GM12873 (cell line): ENCODE results near the gene LHFPL6.
A peak's percentile ranks its signal among the peaks of the same experiment; 100 is the strongest.

ENCODE experiments used
- TF ChIP-seq, protein P1 (sequence below): IDR thresholded peaks from 2 replicates; pipeline ENCODE4 v1.5.1; 2012; ENCODE audit warnings: low read depth, mild to moderate bottlenecking, moderate library complexity, low read length, control low read depth; ENCODE audit not compliant: insufficient read depth; ENCODE audit errors: missing control alignments

LHFPL6 gene

DNA sequence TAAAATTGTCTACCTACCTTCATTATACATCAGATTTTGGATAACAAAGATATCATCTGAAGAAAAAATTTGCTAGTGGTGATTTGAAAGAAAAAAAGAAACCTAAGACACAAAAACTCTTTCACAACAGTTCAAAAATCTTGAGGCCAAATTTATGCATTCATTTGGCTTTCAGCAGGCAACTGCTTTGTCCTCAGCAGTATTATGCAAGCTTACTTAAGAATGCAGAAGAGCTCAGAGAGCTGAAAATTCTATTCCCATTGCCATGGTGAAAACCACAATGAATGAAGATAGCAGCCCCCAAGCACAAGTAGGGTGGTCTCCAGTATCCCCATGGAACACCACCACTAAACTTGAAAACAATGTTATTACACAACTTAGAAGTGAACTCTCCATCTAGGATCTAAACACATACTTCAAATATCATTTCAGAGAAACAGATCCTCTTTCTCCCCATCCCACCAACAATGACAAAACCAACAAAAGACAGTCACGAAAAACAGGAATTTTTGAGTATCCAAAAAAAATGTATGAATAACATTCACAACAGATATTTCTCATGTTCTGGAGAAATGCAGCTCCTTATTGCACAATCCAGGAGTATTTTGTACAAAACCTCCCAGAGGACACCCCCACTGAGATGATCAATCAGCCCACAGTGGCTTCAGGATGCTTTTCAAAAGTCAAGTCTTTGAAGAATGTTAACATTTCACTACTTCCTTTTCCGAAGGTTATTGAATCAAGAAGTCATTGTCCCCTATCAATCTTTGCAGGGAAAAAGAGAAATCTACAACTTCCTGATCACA, 192.7 kb downstream of the LHFPL6 start:
- TF ChIP-seq, protein P1, sequence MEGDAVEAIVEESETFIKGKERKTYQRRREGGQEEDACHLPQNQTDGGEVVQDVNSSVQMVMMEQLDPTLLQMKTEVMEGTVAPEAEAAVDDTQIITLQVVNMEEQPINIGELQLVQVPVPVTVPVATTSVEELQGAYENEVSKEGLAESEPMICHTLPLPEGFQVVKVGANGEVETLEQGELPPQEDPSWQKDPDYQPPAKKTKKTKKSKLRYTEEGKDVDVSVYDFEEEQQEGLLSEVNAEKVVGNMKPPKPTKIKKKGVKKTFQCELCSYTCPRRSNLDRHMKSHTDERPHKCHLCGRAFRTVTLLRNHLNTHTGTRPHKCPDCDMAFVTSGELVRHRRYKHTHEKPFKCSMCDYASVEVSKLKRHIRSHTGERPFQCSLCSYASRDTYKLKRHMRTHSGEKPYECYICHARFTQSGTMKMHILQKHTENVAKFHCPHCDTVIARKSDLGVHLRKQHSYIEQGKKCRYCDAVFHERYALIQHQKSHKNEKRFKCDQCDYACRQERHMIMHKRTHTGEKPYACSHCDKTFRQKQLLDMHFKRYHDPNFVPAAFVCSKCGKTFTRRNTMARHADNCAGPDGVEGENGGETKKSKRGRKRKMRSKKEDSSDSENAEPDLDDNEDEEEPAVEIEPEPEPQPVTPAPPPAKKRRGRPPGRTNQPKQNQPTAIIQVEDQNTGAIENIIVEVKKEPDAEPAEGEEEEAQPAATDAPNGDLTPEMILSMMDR = no peak

GRCh38 chr13:39408512-39408911, 194.5 kb downstream of the LHFPL6 start:
- TF ChIP-seq, protein P1 = no peak

DNA sequence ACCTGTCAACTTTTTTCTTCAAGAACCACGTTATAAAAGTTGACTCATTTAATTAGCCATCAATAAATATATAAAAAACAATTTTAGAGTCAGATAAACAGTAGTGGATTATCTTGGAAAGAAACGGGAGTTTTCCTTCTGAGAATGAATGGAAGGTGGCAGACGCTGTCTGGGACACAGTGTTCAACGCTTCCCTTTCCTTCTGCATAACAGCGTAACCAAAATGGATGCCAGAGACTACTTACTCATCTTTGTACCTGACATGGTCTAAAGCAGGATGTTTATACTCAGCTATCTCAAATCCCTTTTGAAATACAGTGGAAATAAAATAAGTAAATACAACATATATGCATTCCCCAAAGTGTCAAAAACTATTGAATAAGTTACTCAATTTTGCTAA, 195.2 kb downstream of the LHFPL6 start:
- TF ChIP-seq, protein P1 = no peak

- TF ChIP-seq, protein P1 = no peak
These were observed 195.9 kb downstream of the LHFPL6 start for GRCh38 chr13:39407138-39407537.

- TF ChIP-seq, protein P1 = peak; percentile 31
These were observed 196.3 kb downstream of the LHFPL6 start for GRCh38 chr13:39406688-39407087.

DNA sequence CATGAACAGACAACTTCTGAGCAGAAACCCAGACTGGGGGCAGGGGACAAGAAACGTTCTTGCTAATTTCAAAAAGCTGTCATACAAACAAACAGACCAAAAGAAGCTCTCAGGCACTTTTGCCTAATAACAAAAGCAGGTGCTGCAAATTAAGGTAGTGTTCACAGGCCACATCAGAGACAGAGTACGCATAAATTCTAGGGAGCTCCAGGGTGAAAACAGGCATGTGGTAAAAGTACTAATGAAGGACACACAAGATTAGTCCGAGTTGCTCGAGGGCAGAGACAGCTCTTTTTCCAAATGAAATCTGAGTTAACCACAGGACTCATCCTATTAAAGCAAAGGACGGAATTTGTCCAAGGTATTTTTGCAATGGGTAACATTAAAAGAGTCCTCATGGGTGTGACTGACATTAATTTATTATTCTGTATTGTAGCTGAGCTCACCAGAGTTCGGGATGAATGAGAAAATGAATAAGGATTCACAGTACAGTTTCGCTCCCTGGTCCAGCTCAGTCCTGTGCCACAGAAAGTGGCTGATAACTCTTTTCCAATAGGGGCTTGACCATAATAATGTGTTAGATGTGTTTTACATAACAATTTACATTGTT, 197.3 kb downstream of the LHFPL6 start:
- TF ChIP-seq, protein P1 = no peak

GRCh38 chr13:39405107-39405506, 197.9 kb downstream of the LHFPL6 start:
- TF ChIP-seq, protein P1 = no peak
